ENCODE data around the gene TMEM120A. TPM values are rescaled to one million over a fixed set of nuclear protein-coding genes. Genes with fewer than 3 reads are reported as not detected.

Gene TMEM120A
- total RNA-seq, 2 experiments from 2014 or later = 12.4 to 22.1 TPM

- H3K4me1 ChIP-seq (ENCODE audit: insufficient read depth, low read length, poor library complexity, severe bottlenecking) = no peaks in the 10 kb centered on the region
- no peaks in the 10 kb centered on the region for H3K79me2 ChIP-seq (ENCODE audit: insufficient read depth, low read depth, low read length)
- H3K9me3 ChIP-seq (ENCODE audit: low read length) = no peaks in the 10 kb centered on the region
- H4K20me1 ChIP-seq (ENCODE audit: insufficient read depth, low read length) = no peaks in the 10 kb centered on the region
- POLR2A ChIA-PET = interaction anchor here (0.6 kb wide), 1 partner anchor 134 kb away, joined by 3 read pairs; no protein-coding TSS in a partner anchor
- no peak overlapping the region for H3K4me2 ChIP-seq (ENCODE audit: low read length)
- H3K27ac ChIP-seq (ENCODE audit: low read depth, low read length, poor library complexity, severe bottlenecking) = no peak overlapping the region
- no peak for TF ChIP-seq CTCF (conservative IDR thresholded peaks at IDR 0.05; ENCODE audit: low read length)
- TF ChIP-seq EZH2phosphoT487 (IDR thresholded peaks at IDR 0.05; ENCODE audit: borderline replicate concordance, low read depth, low read length) = no peak
- no peaks in the 10 kb centered on the region for H3K9me2 ChIP-seq (ENCODE audit: insufficient read depth, low read length)
- H3K36me3 ChIP-seq (ENCODE audit: insufficient read depth, low read length) = peaks cover 16% of the 10 kb centered on the region; the same call in 1 of the 2 replicates
- no peak for DNase-seq (ENCODE audit: low spot score)
- H3K4me3 ChIP-seq (ENCODE audit: low read depth, low read length, poor library complexity, severe bottlenecking) = no peak overlapping the region
- no peak overlapping the region for H2AFZ ChIP-seq (ENCODE audit: low read length)
- intact Hi-C loops (cut with micrococcal nuclease; ENCODE audit: unreplicated experiment) = no loop called here
- BruUV-seq (replicated peaks) = no TSS peak
- CTCF ChIA-PET (ENCODE audit: unreplicated experiment) = no interaction called here
Measured at GRCh38 chr7:75982306-75983064, 11.9 kb downstream of the TMEM120A start.

- Histone ChIP-seq H3K27ac (ENCODE audit: low read depth, low read length, poor library complexity, severe bottlenecking) (no peak overlapping the region), H3K4me3 (ENCODE audit: low read depth, low read length, poor library complexity, severe bottlenecking) (no peak overlapping the region), H3K9me3 (ENCODE audit: low read length) (no peaks in the 10 kb centered on the region), H3K4me1 (ENCODE audit: insufficient read depth, low read length, poor library complexity, severe bottlenecking) (no peaks in the 10 kb centered on the region), H3K9me2 (ENCODE audit: insufficient read depth, low read length) (no peaks in the 10 kb centered on the region), H2AFZ (ENCODE audit: low read length) (no peak overlapping the region), H4K20me1 (ENCODE audit: insufficient read depth, low read length) (no peaks in the 10 kb centered on the region), H3K36me3 (ENCODE audit: insufficient read depth, low read length) (peaks cover 16% of the 10 kb centered on the region; the same call in 1 of the 2 replicates), H3K79me2 (ENCODE audit: insufficient read depth, low read depth, low read length) (no peaks in the 10 kb centered on the region), H3K4me2 (ENCODE audit: low read length) (no peak overlapping the region)
- no peak for DNase-seq (ENCODE audit: low spot score)
- intact Hi-C loops (cut with micrococcal nuclease; ENCODE audit: unreplicated experiment) = no loop called here
- CTCF ChIA-PET (ENCODE audit: unreplicated experiment) = no interaction called here
- POLR2A ChIA-PET = no interaction called here
- TF ChIP-seq CTCF (conservative IDR thresholded peaks at IDR 0.05; ENCODE audit: low read length) (no peak), EZH2phosphoT487 (IDR thresholded peaks at IDR 0.05; ENCODE audit: borderline replicate concordance, low read depth, low read length) (no peak)
- no TSS peak for BruUV-seq (replicated peaks)
Measured at GRCh38 chr7:75981453-75982305, 12.7 kb downstream of the TMEM120A start.

DNA sequence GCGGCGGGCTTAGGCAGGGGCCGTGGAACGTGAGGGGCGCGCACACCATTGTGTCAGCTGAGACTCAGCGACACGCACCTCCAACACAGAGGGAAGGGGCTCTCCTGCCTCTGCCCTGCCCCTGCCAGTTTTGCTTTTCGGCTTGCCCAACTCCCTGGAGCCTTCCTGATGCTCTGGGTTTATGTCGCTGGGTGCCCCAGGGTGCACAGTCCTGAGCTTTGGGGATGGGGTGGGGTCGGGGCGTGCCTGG is 13.3 kb downstream of the TMEM120A start:
- H3K4me1 ChIP-seq (ENCODE audit: insufficient read depth, low read length, poor library complexity, severe bottlenecking) = no peaks in the 10 kb centered on the region
- H3K9me3 ChIP-seq (ENCODE audit: low read length) = no peaks in the 10 kb centered on the region
- H2AFZ ChIP-seq (ENCODE audit: low read length) = no peak overlapping the region
- intact Hi-C loops (cut with micrococcal nuclease; ENCODE audit: unreplicated experiment) = no loop called here
- H3K79me2 ChIP-seq (ENCODE audit: insufficient read depth, low read depth, low read length) = no peaks in the 10 kb centered on the region
- H3K27ac ChIP-seq (ENCODE audit: low read depth, low read length, poor library complexity, severe bottlenecking) = no peak overlapping the region
- TF ChIP-seq CTCF (conservative IDR thresholded peaks at IDR 0.05; ENCODE audit: low read length) (no peak), EZH2phosphoT487 (IDR thresholded peaks at IDR 0.05; ENCODE audit: borderline replicate concordance, low read depth, low read length) (no peak)
- CTCF ChIA-PET (ENCODE audit: unreplicated experiment) = no interaction called here
- POLR2A ChIA-PET = no interaction called here
- no peaks in the 10 kb centered on the region for H3K9me2 ChIP-seq (ENCODE audit: insufficient read depth, low read length)
- no peak overlapping the region for H3K4me3 ChIP-seq (ENCODE audit: low read depth, low read length, poor library complexity, severe bottlenecking)
- peaks cover 13% of the 10 kb centered on the region; the same call in 1 of the 2 replicates for H3K36me3 ChIP-seq (ENCODE audit: insufficient read depth, low read length)
- H3K4me2 ChIP-seq (ENCODE audit: low read length) = no peak overlapping the region
- no TSS peak for BruUV-seq (replicated peaks)
- no peaks in the 10 kb centered on the region for H4K20me1 ChIP-seq (ENCODE audit: insufficient read depth, low read length)
- no peak for DNase-seq (ENCODE audit: low spot score)

Data from OCI-LY7 (cell line).